ENCODE data around the gene IL37.
A peak's percentile ranks its signal among the peaks of the same experiment; 100 is the strongest.
"Not testable (repeated sequence)": the region's sequence is repeated elsewhere in the genome, so short reads cannot be mapped to it uniquely, and the experiment has no call there.

IL37 gene

DNA sequence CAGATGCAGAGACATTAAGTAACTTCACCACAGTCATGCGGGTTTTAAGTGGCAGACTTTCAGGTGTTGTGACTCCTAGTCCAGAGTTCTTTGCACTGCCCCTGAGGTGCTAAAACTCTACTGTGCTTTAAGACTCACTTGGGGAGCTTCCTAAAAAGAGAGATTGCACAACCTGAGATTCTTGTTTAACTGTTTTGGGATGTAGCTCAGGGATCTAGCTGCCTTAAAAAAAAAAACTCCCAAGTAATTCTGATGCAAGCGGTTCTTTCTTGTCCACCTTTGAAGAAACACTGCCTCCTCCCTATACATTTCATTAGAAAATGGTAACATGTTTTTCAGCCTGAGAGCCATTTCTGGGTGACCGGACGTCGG lies 13.0 kb downstream of the IL37 start:
- DNase-seq, result no peak

GRCh38 chr2:112924360-112924759 lies 13.4 kb downstream of the IL37 start:
- DNase-seq, result peak; percentile 30

- DNase-seq, result no peak
Observed at GRCh38 chr2:112924821-112925220, 13.9 kb downstream of the IL37 start.

DNA sequence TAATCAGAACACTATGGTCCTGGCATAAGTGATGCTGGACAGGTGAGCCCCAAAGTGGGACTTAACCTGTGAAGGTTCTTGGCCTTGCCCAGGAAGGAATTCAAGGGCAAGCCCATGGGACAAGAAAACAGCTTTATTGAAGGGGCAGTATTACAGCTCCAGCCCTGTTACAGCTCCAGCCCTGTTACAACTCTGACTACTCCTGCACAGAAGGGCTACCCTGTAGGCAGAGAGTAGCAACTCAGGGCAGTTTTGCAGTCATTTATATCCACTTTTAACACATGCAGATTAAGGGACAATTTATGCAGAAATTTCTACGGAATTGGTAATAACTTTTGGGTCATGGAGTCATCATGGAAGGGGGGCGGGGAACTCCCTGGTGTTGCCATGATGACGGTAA lies 15.7 kb downstream of the IL37 start:
- DNase-seq, result no peak

DNA sequence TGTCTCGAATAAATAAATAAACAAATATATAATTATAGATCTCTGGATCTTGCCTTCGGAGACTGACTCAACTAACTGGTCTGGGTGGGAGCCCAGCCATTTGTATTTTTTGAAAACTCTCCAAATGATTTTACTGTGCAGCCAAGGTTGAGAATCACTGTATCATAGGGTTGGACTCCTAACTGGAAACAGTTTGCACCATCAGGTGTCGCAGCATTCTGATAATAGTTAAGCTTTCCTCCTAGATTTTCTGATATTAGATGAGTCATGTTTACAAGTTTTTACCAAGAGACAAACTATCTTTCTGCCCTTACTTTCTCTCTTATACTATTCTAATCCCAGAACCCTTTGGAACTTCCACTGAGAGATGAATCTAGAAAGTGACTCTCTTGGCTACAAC lies 16.8 kb downstream of the IL37 start:
- DNase-seq, result no peak

DNA sequence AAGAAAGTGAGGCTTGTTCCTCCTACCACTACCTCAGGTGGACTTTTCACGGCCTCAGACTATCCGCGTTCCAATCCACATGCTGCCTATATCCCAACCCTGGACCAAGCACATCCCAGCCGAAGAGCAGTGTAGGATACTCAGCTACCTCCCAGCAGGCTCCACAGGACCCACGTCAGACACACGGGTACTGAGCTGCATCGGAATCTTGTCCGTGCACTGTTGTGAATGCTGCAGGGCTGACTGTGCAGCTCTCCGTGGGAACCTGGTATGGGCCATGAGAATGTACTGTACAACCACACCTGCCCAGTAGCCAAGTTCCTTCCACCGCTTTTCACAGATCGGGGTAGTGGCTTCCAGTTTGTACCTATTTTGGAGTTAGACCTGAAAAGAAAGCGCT lies 22.3 kb downstream of the IL37 start:
- no peak for DNase-seq

DNA sequence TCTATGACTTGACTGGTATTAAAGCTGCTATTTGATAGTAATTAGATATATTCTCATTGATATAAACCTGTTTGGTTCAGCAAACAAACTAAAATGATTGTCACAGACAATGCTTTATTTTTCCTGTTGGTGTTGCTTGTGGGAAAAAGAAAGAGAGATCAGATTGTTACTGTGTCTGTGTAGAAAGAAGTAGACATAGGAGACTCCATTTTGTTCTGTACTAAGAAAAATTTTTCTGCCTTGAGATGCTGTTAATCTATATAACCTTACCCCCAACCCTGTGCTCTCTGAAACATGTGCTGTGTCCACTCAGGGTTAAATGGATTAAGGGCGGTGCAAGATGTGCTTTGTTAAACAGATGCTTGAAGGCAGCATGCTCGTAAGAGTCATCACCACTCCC lies 23.2 kb downstream of the IL37 start:
- DNase-seq, result not testable (repeated sequence)

DNA sequence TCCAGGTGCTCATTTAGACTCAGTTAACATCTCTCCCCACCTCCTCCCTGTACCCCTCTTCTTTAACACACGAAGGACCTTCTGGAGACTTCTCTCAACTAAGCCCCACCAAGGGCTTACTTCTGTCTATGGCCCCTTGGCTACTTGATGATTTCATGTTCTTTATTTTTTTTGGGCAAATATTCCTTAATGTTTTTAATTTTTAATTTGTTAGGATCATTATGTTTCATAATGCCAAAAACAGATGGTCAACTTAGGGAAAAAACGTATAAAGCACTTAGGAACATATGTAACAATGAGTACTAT lies 25.9 kb downstream of the IL37 start:
- no peak for DNase-seq

DNA sequence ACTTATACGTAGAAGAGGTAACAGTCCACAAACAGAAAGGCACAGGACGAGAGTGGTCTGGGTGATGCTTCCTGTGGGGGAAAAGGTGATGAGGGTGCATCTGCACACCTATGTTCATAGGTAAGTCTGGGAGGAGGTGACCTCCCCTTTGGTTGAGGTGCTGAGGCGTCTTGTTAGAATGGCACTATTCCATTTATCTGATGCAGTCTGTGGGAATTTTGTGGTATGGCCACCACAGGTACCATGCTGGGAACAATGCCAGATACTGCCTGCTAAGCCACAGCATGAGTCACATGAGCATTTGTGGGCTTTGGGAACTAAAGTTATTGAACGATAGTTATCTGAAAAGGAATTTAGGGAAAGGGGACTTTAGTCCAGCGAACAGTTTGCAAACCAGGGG lies 27.9 kb downstream of the IL37 start:
- no peak for DNase-seq

DNA sequence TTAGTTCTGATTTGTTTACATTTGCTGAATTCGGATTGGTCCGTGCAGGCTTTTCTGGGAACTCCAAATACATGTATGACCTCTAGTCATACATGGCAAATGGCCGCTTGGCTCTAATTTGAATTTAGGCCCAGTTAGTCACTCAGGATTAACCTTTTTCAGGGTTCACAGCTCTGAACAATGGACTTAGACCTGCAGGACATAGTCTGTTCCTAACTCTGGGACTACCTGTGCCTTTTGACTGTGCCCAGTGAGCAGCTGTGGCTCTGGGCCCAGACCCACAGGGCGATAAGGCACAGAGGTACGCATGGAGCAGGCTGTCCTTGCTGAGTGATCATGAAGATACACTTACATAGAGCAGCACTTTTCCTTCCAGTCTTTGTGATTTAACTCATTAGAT lies 28.5 kb downstream of the IL37 start:
- DNase-seq, result no peak

DNA sequence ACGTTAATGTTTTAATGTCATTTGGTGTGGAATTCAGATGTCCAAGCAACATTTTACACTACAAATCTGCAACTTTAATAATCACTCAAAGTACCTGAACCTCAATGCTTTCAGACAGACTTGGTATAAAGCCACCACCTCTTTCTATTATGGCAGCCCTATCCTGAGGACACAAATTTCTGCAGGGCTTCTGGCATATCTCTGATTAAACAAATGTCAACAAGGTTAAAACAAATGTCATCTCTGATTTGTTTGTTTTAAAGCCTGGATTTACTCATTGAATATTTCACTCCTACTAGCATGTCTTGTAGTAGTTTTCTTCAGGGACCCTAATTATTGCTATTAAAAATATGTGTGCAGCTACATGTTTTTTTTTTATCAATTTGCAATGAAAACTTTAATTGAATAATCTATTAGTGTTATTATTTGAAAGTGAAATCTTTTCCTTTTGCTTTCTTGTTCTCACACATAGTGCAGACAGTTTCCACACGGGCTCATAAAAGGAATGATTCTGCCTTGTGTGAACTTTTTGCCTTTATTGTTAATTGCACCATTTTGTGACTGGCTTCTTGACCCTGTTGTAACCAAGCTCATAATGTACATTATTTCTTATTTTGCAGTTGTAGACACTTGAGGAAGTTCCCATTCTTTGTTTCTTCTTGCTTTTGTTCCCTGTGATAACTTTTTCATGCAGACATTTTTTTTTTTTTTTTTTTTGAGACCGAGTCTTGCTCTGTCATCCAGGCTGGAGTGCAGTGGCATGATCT lies 30.1 kb downstream of the IL37 start:
- no peak for DNase-seq

- peak; percentile 90 for DNase-seq
Observed at GRCh38 chr2:112941753-112942653, 31.0 kb downstream of the IL37 start.

- DNase-seq, result no peak
Observed at GRCh38 chr2:112942654-112943002, 31.7 kb downstream of the IL37 start.

- no peak for DNase-seq
Observed at GRCh38 chr2:112944971-112945370, 34.0 kb downstream of the IL37 start.

GRCh38 chr2:112946086-112946485 lies 35.1 kb downstream of the IL37 start:
- no peak for DNase-seq

DNA sequence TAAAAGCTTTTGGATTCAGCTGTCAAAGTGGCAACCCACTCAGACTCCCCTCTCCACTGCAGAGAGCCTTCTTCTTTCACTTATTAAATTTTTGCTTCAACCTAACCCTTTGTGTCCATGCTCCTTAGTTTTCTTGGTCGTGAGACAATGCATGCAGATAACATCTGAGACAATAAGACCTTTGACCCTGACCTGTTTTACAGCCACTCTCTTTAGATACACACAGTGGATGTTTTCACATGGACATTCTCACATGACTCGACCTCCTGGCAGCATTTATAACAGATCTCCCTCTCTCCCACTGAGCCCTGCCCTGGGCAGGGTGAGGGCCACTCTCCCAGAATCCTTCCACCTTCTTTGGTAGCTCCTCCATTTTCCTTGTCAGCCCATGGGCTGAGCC lies 36.4 kb downstream of the IL37 start:
- peak; percentile 72 for DNase-seq

- DNase-seq, result no peak
Observed at GRCh38 chr2:112949456-112949855, 38.5 kb downstream of the IL37 start.

DNA sequence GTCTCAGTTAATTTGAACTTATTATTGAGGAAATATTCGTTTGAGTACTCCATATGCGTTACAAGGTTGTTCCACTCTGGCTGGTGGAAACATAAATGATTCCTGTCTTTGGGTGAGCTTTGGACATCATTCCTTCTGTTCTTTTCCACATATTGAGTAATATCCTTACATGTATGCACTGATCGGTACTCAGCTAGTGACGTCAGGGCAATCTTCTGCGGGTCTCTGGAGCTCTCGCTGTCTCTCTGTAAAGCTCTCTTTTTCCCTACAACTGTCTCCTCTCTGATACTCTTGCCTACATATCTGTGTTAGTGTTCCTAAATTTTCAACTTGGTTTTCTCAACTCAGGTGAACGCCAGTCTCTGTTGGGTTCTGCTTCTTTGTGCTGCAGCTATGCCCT lies 43.4 kb downstream of the IL37 start:
- DNase-seq, result no peak

- no peak for DNase-seq
Observed at GRCh38 chr2:112957511-112957910, 46.5 kb downstream of the IL37 start.

DNA sequence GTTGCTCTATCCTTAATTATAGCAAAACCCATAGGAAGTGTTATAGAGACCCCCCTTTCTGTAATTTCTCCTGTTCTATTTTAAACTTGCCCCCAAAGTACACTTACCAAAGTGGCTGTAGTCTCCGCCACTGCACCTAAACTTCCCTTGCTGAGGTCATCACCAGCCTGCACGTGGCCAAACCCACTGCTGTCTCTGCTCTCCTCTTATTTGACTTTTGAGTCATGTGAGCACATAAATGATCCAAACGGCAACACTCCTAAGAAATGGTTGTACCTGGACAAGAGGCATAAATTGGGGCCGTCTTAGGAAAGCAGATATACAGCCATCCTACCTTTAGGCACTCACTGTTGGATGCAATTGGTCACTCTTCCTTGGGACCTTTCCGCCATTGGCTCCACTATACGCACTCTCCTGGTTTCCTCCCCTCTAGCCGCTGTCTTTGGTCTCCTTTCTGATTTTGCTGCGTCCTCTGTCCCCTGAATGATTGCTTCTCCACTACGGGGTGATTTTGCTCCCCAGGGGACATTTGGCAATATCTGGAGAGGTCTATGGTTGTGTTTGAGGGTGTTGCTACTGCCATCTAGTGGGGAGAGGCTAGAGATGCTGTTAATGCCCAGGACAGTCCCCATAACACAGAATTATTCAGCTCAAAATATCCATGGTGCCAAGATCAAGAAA lies 47.6 kb downstream of the IL37 start:
- no peak for DNase-seq

- no peak for DNase-seq
Observed at GRCh38 chr2:112959109-112959812, 48.3 kb downstream of the IL37 start.

DNA sequence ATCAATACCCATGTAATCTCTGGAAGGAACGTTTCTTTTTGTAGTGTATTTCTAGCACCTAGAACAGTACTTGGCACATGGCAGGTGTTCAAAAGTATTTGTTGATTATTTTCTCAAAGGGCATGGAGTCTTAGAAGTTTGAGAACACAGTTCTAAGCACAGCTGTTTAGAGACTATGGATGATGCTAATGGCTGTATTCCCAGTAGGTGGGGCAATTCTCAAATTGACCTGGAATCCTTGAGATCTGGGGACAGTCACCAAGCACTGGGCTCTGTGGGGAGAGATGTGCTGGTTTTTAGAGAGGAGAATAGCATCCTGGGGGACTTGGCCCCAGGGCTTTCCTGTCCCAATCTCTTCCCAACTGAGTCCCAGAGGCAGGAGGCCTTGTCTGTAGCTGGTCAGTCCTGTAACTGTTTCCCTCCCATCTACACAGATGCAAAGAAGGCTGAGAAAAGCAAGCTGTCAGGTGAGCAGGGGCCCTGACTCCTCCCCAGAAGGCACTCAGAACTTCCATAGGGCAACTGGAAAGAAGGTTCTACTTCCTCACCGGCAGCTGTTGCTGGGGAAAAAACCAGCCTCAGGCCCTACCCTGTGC lies 49.4 kb downstream of the IL37 start:
- DNase-seq, result no peak

Measured in islet precursor cell (in vitro differentiated cells).